Fibroblast of pulmonary artery (primary cell): Measurements from ENCODE around the gene RPS17.

Source experiments
- DNase-seq: peaks from one replicate; pipeline ENCODE4 v3.0.0-alpha.2; 2010; ENCODE audit warnings: low read depth
- H3K4me3 ChIP-seq: replicated peaks from 2 replicates; pipeline ENCODE4 v1.5.1; 2011; ENCODE audit warnings: low read depth, mild to moderate bottlenecking, control low read depth, low read length, moderate library complexity
- TF ChIP-seq, protein P1 (sequence below): IDR thresholded peaks from 2 replicates; pipeline ENCODE4 v1.5.1; 2011; ENCODE audit warnings: mild to moderate bottlenecking, control low read depth, low read length, inconsistent platforms; ENCODE audit errors: missing control alignments

Gene RPS17

DNA sequence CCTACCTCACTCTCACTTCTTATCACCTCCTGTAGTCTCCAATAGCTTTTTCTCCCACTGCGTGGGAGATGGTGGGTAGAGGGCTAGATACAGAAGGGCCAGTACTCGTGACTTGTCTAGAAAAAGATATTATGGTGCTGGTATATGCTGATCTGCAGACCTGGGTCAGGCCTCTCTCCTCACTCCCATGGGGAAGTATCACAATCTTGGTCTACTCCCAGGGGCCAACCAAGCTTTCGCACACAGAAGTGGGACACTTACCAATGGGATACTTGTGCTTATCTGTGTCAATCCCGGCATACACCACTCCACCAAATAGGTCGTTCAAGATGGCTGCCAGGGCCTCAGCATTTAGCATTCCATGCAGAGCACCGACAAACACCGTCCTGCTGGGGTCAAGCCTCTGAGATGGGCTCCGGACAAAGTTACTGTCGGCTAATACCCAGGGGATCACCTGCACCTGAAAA lies 9.0 kb upstream of the RPS17 start:
- H3K4me3 ChIP-seq, result no peak overlapping the region
- DNase-seq, result no peak
- TF ChIP-seq, protein P1, sequence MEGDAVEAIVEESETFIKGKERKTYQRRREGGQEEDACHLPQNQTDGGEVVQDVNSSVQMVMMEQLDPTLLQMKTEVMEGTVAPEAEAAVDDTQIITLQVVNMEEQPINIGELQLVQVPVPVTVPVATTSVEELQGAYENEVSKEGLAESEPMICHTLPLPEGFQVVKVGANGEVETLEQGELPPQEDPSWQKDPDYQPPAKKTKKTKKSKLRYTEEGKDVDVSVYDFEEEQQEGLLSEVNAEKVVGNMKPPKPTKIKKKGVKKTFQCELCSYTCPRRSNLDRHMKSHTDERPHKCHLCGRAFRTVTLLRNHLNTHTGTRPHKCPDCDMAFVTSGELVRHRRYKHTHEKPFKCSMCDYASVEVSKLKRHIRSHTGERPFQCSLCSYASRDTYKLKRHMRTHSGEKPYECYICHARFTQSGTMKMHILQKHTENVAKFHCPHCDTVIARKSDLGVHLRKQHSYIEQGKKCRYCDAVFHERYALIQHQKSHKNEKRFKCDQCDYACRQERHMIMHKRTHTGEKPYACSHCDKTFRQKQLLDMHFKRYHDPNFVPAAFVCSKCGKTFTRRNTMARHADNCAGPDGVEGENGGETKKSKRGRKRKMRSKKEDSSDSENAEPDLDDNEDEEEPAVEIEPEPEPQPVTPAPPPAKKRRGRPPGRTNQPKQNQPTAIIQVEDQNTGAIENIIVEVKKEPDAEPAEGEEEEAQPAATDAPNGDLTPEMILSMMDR, result no peak

DNA sequence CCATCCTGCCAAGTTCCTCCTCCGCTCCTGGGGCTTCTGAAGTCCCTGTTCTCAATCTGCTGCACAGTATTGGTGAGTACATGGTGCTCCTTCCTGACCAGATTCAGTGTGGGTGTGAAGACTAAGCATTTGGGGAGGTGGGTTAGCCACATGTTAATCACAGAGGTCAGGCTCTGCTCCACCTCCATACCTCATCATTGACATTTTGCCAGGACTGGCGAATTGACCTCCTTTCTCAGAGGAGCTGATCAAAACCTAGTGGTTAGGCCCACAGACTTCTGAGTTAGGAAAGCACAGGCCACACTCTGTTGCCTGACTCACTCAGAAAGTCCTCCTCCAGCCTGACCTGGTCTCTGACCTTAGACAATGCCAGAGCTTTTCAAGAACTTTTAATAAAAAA lies 8.4 kb upstream of the RPS17 start:
- no peak for DNase-seq
- H3K4me3 ChIP-seq, result no peak overlapping the region
- TF ChIP-seq, protein P1, result no peak

DNA sequence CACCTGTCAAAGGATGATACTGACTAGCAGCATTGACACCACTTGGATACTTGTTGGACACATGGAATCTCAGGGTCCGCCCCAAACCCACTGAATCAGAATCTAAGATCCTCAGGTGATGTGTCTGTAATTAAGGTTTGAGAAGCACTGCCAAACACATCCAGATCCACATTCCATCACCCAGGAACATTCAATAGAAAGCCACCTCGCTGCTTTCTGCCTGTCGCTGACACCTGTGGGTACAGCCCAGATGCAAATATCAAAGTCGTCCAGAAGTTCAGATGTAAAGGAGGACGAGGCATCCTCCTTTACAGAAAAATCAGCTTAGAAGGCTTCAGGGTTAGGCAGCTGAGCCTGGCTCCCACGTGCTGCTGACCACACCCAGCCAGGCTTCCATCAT lies 5.2 kb upstream of the RPS17 start:
- TF ChIP-seq, protein P1, result no peak
- DNase-seq, result no peak
- no peak overlapping the region for H3K4me3 ChIP-seq

DNA sequence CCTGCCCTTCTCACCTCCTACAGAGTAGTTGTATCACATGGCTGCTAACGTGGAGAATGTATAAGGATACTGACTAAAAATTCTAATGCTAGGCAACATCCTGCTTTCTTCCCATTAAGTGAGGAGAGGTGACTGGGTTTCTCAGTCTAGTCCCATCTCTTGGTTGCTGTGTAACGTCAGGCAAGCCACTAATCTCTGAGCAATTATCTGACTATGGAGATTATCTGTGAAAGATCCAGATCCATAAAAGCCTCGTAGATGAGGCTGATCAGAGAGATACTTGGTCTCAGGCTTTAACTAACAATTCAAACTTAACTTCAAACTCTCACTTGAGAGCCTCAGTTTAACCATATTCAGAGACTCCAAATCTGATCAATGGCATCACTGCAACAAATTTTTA lies 4.7 kb upstream of the RPS17 start:
- DNase-seq, result no peak
- no peak overlapping the region for H3K4me3 ChIP-seq
- TF ChIP-seq, protein P1, result no peak

DNA sequence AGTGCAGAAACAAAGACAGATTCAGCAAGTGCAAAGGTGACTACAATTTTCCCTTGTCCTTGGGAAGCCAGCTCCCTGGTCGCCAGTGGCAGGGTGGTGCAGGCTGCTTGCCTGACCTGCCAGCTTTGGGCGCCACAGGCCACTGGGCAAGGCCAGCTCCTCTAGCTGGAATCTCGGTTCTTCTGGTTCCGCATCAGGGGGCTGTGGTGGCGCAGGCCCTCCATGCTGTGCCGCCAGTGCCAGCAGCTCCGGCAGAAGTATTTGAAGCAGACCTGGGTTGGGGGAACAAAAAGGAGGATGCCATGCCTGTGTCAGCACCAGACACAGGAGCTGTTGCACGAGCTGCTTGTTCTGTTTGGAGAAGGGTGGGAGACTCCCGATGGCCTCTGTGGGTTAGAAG lies 4.2 kb upstream of the RPS17 start:
- H3K4me3 ChIP-seq, result no peak overlapping the region
- DNase-seq, result no peak
- TF ChIP-seq, protein P1, result no peak

DNA sequence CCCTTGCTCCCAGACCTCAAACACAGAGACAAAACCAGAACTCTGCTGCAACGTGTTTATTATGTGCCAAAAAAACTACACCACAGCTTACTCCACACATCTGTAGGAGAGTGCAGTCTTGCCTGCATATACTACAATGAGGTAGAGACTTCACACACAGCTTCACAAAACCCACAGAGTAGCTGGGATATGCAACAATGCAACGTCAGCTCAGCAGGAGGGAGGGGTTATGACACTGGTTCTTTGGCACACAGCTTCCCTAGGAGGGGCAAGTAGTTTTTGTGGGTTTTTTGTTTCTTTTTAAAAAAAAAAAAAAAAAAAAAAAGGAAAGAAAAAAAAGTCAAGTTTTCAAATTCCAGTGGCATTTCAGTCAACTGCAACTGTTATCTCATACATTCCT lies 2.9 kb upstream of the RPS17 start:
- peak; percentile 70 for DNase-seq
- H3K4me3 ChIP-seq, result no peak overlapping the region

DNA sequence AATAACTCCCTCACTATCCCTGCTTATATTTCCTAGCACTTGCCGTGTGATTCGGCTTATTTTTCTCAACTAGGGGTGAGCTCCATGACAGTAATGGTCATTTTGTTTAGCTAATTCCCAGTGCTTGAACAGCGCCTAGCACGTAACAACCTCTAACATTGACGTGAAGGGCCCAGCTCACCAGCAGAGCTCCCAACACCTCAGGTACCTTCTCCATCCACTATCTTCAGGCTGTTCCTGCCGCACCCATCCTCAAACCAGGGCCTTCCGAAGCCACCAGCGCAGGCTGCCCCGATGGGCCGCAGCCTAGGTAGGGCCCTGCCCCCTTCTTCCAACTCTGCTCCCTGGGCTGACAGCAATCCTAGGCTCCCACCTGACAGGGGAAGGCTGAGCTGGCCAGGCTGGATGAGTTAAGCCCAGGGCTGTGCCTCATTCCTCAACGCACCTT lies 751 bp upstream of the RPS17 start:
- peak overlapping the region; percentile 87 for H3K4me3 ChIP-seq
- peak; percentile 18 for DNase-seq
- TF ChIP-seq, protein P1, result no peak

More for the DNA sequence above, 2.9 kb upstream of the RPS17 start:
- TF ChIP-seq, protein P1, result no peak
